Measurements from ENCODE around the gene KIZ. TPM values are rescaled to one million over a fixed set of nuclear protein-coding genes. Genes with fewer than 3 reads are reported as not detected.

Gene KIZ
- total RNA-seq, 1 donor from 2014 or later = 42.3 TPM

DNA sequence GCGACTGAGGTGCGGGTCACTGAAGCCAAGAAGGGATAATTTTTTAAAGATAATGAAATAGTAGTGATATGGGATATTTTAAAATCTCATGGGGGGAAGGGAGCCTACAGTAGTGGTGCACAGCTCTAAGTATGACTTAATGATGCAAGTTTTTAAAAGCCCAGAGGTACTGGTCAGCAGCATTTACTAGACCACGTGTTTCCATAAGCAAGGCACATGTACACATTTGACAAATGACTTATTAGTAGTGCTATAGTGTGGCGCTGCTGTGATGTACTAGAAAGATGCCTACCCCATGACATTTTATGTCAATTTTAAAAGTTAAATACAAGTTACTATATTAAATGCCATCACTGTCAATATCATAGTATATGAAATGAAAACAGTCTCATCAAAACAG, 12.2 kb upstream of the KIZ start:
- intact Hi-C loops (cut with micrococcal nuclease) = no loop called here
- DNase-seq = no peak
- no peak overlapping the region for H3K27ac ChIP-seq (replicated peaks)
- peaks cover 84% of the 10 kb centered on the region for H3K27me3 ChIP-seq (ENCODE audit: low read depth)
- H3K9me3 ChIP-seq (replicated peaks) = no peaks in the 10 kb centered on the region
- H3K4me3 ChIP-seq = no peak overlapping the region
- no peaks in the 10 kb centered on the region for H3K4me1 ChIP-seq
- H3K36me3 ChIP-seq = no peaks in the 10 kb centered on the region
- TF ChIP-seq, protein P1, sequence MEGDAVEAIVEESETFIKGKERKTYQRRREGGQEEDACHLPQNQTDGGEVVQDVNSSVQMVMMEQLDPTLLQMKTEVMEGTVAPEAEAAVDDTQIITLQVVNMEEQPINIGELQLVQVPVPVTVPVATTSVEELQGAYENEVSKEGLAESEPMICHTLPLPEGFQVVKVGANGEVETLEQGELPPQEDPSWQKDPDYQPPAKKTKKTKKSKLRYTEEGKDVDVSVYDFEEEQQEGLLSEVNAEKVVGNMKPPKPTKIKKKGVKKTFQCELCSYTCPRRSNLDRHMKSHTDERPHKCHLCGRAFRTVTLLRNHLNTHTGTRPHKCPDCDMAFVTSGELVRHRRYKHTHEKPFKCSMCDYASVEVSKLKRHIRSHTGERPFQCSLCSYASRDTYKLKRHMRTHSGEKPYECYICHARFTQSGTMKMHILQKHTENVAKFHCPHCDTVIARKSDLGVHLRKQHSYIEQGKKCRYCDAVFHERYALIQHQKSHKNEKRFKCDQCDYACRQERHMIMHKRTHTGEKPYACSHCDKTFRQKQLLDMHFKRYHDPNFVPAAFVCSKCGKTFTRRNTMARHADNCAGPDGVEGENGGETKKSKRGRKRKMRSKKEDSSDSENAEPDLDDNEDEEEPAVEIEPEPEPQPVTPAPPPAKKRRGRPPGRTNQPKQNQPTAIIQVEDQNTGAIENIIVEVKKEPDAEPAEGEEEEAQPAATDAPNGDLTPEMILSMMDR (IDR thresholded peaks at IDR 0.05; ENCODE audit: borderline replicate concordance) = no peak

DNA sequence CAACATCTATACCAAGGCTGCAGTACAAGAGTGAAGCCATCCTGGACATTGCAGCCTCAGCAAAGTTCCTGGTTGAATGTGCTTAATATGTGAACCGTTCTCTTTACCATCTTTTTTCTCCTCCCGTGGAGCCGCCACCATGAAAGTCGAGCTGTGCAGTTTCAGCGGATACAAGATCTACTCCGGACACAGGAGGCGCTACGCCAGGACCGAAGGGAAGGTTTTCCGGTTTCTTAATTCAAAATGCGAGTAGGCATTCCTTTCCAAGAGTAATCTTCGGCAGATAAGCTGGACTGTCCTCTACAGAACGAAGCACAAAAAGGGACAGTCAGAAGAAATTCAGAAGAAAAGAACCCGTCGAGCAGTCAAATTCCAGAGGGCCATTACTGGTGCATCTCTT, 11.3 kb upstream of the KIZ start:
- Histone ChIP-seq H3K4me3 (no peak overlapping the region), H3K4me1 (no peaks in the 10 kb centered on the region), H3K36me3 (no peaks in the 10 kb centered on the region), H3K27ac (replicated peaks) (no peak overlapping the region), H3K9me3 (replicated peaks) (no peaks in the 10 kb centered on the region), H3K27me3 (ENCODE audit: low read depth) (peaks cover 84% of the 10 kb centered on the region)
- no peak for DNase-seq
- TF ChIP-seq, protein P1 (IDR thresholded peaks at IDR 0.05; ENCODE audit: borderline replicate concordance) = no peak
- intact Hi-C loops (cut with micrococcal nuclease) = no loop called here

DNA sequence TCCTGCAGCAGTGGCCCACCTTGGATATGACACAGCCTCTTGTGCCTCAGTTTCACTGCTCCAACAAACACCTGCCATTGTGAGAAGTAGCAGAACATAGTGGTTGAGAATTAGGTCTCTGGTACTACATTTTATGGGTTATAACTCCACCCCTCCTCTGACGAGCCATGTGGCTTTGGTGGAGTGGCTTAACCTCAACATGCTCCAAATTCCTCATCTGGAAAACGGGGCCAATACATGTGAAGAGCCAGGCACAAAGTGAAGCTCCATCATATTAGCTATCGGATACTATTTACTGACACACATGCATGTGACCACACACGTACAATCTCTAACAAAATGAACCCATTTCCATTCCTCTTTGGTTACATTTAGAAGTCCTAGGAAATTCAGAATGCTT, 8.4 kb upstream of the KIZ start:
- H3K27me3 ChIP-seq (ENCODE audit: low read depth) = peaks cover 67% of the 10 kb centered on the region

DNA sequence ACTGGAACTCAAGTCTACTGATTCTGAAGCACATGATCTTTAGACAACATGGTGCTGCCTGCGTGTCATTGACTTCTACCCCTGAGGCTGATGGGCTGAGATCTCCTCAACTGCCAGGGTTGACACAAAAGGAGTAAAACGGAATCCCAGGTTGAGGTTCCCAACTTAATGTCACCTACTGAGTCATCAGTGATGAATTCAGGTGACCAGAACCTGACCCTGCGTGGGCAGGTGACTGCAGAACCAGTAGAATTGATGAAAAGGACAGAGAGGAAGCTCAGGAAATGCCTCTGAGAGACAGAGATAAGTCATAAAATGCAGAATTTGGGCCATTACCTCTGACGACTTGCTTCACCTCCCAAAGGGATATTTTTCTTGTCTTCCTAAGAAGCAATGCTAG, 7.7 kb upstream of the KIZ start:
- H3K27me3 ChIP-seq (ENCODE audit: low read depth) = peaks cover 60% of the 10 kb centered on the region
- TF ChIP-seq, protein P1 (IDR thresholded peaks at IDR 0.05; ENCODE audit: borderline replicate concordance) = no peak
- no peaks in the 10 kb centered on the region for H3K9me3 ChIP-seq (replicated peaks)
- no peak overlapping the region for H3K27ac ChIP-seq (replicated peaks)
- no peaks in the 10 kb centered on the region for H3K36me3 ChIP-seq
- H3K4me3 ChIP-seq = no peak overlapping the region
- no peak for DNase-seq
- intact Hi-C loops (cut with micrococcal nuclease) = no loop called here
- no peaks in the 10 kb centered on the region for H3K4me1 ChIP-seq

More for the DNA sequence above, 8.4 kb upstream of the KIZ start:
- TF ChIP-seq, protein P1 (IDR thresholded peaks at IDR 0.05; ENCODE audit: borderline replicate concordance) = no peak
- Histone ChIP-seq H3K36me3 (no peaks in the 10 kb centered on the region), H3K9me3 (replicated peaks) (no peaks in the 10 kb centered on the region), H3K27ac (replicated peaks) (no peak overlapping the region), H3K4me3 (no peak overlapping the region), H3K4me1 (no peaks in the 10 kb centered on the region)
- intact Hi-C loops (cut with micrococcal nuclease) = no loop called here
- no peak for DNase-seq

DNA sequence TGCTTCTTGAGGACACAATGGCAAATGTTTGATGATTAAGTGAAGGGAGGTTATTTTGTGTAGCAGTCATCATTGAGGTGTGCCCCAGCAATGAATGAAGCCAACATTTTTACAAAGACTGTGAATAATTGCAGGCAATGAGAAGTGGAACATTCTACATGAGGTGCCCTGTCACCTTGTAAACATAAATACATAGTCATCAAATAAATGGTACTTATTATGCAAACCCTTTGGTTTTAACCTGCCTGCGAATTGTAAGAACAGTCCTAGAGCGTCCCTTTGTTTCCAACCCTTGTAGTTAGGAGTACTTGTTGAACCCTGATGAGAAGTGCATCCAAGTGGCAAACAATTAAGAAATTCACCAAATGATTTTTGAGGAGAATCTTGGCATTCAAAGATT, 7.1 kb upstream of the KIZ start:
- no peak overlapping the region for H3K4me3 ChIP-seq
- intact Hi-C loops (cut with micrococcal nuclease) = no loop called here
- TF ChIP-seq, protein P1 (IDR thresholded peaks at IDR 0.05; ENCODE audit: borderline replicate concordance) = no peak

DNA sequence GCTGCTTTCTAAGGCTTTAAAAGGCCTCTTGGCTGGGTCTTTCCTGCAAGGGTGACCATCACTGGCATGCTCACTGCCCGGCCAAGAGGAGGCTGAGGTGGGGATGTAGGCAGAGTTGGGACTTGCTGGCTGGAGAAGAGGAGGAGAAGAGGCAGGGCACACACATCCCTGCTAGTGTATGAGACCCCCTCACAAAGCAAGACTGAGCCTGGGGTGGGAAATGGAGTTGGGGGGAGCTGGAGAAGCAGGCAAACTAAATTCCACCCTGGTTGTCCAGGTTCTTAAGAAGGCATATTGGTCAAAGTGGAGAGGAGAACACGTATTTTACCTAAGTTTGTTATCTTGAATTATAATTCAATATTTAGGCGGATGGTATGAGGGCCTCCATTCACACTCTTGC, 1.7 kb upstream of the KIZ start:
- TF ChIP-seq, protein P1 (IDR thresholded peaks at IDR 0.05; ENCODE audit: borderline replicate concordance) = no peak
- Histone ChIP-seq H3K27ac (replicated peaks) (no peak overlapping the region), H3K36me3 (no peaks in the 10 kb centered on the region), H3K9me3 (replicated peaks) (no peaks in the 10 kb centered on the region), H3K27me3 (ENCODE audit: low read depth) (peaks cover 14% of the 10 kb centered on the region), H3K4me3 (no peak overlapping the region), H3K4me1 (peaks cover 31% of the 10 kb centered on the region)
- DNase-seq = no peak
- intact Hi-C loops (cut with micrococcal nuclease) = no loop called here

More for the DNA sequence above, 7.1 kb upstream of the KIZ start:
- no peaks in the 10 kb centered on the region for H3K36me3 ChIP-seq
- H3K27ac ChIP-seq (replicated peaks) = no peak overlapping the region
- H3K27me3 ChIP-seq (ENCODE audit: low read depth) = peaks cover 55% of the 10 kb centered on the region
- no peaks in the 10 kb centered on the region for H3K4me1 ChIP-seq
- no peaks in the 10 kb centered on the region for H3K9me3 ChIP-seq (replicated peaks)
- DNase-seq = no peak

Measured in left ventricle myocardium inferior (tissue), 1 donor.